NCI-H2107 treated with DMSO at 0.1 percent for 48 hours (cell line): ENCODE results near the gene SEPTIN8.

ENCODE experiments used
- DNase-seq: peaks from one replicate; lab custom pipeline; 2025; ENCODE audit not compliant: unreplicated experiment; lab: John Stamatoyannopoulos, UW

The SEPTIN8 gene

DNA sequence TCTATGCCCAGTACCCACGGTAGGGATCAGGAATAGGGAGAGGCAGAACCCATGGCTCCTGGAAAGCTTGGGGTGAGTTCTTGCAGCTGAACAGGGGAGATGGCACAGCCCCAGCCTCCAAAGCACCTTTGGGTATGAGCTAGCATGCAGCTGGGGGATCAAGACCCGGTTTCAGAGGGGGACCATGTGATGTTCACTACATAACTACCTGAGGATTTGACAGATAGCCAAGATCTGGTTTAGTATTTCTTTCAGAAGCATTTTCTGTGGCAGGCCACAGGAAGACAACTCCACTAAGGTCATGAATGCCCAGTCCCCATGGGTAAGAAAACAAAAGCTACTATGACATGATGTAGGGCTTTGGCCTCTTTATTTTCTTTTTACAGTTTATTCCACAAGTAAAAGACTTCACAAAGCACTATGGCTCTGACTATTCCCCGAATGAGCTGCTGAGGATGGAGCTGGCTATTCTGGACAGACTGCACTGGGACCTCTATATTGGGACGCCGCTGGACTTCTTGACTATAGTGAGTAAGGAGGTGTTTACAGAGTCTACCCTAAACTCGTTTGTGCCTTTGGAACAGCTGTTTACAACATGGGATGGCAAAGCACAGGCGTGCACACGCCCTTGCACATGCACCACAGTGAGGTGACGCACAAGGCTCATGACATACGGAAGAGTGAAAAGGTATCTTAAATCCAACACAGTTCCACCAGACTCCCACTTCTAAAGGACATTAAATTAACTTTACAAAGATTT, 26.4 kb downstream of the SEPTIN8 start:
- DNase-seq, result no peak

DNA sequence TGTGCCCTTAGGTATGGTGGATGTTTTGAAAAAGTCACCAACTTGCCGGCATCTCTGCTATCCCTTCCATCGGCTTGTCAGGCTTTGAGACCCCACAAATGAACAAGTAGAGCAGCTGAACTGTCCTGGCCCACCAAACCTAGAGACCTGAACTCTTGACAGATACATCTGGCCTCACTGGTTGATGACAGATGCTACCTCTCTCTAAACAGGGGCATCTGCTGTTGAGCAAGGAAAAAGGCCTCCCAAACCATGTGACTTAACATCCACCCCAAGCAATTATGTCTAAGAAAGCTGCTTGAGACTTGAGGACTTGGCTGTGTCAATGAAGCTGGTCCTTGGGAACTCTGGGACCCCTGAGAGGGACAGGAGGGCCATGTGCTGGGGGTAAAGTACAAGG, 27.5 kb downstream of the SEPTIN8 start:
- no peak for DNase-seq

DNA sequence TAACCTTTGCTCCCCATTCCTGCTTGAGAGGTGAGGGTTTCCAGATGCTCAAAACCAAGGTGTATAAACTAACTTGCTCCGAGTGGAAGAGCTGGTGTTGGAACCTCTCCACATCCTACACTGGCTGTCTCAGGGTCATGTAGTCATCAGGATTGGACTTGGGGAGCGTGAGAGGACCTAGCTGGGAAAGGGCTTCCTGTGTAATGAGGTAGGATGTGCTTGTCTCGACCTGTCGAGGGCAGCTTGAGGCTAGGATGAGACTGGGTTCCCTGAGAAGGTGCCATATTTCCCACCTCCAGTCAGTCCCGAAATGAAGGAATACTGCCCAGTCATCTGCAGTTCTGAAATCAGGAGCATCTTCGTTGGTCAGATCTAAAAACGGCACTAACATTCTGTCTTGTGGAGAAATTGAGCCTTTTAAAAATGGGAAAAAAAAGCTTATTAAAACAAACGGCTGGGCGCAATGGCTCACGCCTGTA, 28.5 kb downstream of the SEPTIN8 start:
- DNase-seq, result no peak

DNA sequence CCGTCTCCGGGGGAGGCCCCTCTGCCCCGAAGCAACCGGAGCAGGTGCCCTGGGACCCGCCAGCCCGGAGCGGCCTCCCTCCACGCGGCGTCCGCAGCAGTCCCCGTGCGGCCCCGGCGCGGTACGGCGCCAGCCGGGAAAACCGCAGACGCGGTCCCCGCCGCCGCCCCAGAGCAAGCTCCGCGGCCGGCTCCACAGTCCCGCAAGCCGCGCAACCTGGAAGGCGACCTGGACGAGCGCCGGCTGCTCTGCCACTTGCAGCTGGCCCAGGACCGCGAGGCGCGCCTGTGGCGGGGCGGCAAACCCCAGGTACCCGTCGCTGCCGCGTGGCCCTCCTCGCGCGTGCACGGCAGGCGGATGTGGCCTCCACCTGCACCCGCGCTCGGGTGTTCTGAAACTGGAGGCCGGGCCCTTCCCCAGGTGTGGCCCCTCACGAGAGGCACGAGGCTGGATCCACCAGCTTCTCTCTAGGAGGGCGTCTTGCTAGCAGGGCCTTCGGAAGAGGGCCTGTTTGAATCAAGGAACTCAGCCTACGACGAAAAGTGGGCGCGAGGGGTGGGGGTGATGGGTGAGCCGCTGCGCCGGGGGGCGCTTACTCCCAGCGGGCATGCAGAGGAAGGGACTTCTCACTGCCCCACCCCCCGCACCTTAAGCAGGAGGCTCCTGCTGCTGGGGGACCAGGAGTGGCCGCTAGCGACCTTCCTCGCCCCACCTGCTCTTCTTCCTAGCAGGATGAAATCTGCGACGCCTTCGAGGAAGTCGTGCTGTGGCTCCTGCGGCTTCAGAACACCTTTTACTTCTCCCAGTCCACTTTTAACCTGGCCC, 29.2 kb downstream of the SEPTIN8 start:
- no peak for DNase-seq

DNA sequence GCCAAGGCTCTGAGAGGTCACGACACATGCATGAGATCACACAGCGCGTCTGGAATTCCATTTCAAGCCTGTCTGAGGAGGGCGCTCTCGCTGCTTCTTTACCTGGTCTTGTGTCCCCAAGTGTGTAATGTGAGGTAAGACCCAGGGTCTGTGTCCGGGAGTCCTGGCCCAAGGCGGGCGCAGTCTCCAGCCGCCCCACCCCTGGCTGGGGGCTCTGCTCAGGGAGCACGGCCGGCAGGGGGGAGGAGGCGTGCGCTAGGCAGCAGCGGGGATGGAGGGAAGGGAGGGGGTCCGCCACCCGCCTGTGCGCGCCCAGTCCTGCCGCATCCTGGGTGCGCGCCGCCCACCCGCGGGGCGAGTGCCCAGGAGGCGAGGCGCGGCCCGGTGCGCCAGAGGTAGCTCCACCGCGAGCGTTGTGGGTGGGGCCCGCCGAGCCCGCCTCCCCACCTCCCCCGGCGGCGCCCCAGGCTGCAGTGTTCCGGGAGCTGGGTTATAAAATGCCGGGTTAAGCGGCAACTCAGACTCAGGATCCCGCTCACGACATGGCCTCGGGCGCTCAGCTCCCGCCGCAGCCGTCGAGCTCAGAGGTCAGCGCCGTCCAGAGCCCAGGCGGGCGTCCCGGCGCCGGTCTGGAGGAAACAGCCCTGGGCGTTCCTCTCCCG, 30.0 kb downstream of the SEPTIN8 start, which contains the start of gene CCNI2:
TSS of gene CCNI2 (plus strand) at position 473 of the 662 bp plus-strand sequence. CDS start at position 543, 70 bp downstream.
- DNase-seq, result no peak

DNA sequence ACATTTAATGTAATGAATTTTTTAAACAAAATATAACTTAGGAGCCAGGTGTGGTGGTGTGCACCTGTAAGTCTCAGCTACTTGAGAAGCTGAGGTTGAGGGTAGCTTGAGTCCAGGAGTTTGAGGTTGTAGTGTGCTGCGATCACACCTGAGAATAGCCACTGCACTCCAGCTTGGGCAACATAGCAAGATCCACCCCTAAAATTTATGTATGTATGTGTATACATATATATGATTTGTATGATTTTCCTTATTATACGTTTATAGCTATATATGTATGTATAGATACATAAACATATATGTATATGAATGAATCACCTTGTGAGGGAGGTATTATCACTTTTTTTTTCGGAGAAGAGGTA, 30.5 kb downstream of the SEPTIN8 start:
- no peak for DNase-seq

DNA sequence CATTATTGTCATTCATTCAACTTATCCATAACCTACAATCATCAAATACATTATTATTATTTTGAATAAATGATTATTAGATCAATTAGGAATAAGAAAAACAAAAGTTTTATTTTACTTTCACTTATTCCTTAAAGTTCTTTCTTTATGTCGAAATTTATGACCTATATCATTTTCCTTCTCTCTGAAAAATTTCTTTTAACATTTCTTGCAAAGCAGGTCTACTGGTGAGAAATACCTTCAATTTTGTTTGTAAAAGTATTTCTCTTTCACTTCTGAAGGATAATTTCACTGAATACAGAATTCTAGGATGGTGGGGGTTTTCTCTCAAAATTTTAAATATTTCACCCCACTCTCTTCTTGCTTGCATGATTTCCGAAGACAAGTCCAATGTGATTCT, 32.4 kb downstream of the SEPTIN8 start:
- no peak for DNase-seq

DNA sequence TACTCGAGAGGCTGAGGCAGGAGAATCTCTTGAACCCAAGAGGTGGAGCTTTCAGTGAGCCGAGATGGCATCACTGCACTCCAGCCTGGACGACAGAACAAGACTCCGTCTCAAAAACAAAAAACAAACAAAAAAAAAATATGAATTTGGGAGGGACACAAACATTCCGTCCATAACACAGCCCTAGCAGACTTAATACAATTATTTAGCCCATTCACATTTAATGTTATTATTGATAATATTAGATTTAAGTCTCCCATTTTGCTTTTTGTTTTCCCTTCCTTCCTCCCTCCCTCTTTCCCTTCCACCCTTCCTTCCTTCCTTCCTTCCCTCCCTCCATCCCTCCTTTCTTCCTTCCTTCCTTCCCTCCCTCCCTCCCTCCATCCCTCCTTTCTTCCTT, 34.4 kb downstream of the SEPTIN8 start:
- DNase-seq, result no peak

DNA sequence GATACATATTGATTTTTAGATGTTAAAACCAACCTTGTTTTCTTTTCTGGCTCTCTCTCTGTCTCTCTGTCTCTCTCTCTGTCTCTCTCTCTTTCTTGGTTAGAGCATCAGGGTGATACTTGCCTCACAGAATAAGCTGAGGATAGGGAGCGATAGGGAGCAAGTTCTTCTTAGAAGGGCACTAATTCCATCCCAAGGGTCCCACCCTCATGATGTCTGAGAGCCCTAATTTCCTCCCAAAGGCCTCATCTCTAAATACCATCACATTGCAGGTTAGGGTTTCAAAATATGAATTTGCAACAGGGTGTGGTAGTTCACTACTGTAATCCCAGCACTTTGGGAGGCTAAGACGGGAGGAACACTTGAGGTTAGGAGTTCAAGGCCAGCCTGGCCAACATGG, 34.9 kb downstream of the SEPTIN8 start:
- no peak for DNase-seq

DNA sequence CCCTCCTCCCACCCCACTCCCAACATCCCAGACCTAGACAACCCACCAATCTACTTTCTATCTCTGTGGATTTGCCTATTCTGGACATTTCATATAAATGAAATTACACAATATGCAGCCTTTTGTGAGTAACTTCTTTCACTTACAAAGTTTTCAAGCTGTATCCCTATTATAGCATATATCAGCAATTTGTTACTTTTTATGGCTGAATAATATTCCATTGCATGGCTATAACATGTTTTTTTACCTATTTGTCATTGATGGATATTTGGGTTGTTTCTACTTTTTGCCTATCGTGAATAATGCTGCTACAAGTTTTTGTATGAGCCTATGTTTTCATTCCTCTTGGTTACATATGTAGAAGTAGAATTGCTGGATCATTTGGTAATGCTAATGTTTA, 37.8 kb downstream of the SEPTIN8 start:
- no peak for DNase-seq

DNA sequence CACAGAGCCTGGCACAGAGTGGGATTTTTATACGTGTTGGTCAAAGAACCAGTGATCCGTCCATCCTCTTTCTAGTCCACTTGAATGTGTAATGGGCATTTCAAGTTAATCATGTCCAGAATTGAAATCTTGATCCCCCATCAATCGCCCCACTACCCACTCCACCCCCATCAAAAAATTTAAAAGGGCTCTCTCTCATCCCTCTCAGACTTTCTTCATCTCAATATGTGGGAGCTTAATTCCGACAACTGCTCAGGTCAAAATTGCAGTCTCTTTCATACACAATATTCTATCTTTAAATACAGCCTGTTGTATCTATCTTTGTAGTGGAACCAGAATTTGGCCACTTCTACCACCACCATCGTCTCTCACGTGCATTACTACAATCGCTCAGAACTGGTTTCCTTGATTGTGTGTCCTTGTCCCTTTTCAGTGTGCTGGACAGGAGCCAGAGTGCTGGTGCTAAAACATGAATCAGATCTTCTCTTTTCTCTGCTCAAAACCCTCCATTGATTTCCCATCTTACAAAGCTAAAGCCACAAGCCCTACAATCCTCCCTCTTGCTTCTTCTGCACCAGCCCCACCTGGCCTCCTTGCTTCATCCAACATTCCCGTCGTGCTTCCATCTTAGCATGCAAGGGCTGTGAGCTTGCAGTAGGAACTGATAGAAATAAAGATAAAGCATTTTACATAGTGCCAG, 38.9 kb downstream of the SEPTIN8 start:
- DNase-seq, result no peak

DNA sequence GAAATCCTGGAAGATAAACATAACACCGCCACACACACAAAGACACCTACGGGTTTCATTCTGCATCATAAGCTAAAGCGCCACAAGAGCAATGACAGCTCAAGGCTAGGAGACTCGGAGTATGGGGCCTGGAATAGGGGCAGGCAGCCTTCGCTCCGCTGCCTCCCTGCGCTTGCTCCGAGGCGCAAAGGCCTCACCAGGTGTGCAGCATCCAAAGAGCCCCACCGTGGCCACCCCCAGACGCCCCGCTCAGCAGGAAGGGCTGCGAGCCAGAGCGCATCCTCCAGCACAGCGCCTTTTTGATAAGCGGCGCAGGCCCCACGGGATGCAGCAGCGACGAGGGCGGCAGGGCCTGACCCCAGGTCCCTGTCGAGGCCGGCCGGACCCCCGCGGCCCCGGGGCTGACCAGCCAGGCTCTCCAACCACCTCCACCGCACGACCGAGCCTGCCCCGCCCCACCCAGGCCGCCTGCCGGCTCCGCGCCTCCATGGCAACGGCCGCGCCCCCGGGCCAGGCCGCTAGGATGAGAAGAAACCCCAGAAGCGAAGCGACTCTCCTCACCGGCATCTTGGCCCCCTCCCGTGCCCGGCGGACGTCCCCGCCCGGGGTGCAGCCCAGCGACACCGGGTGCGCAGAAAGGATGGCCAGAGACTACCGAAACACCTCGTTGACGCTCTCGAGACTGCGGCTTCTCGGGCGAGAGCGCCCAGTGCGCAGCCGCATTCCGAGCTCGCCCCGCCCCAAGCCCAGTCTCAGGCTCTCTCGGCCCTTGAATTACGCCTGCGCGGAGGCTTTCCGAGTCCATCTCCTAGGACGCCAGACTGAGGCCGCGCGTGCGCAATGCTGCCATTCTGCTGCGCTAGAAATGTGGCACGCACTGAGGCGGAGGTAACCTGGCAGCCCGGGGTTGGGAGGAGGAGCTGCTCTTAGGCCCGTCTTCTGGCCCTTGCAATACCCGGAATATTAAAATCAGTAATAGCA, 39.9 kb downstream of the SEPTIN8 start, which contains the start of gene KIF3A:
TSS of gene KIF3A (minus strand) at position 694 of the 981 bp plus-strand sequence. CDS start at position 567, 127 bp downstream.
- peak; percentile 83 for DNase-seq

DNA sequence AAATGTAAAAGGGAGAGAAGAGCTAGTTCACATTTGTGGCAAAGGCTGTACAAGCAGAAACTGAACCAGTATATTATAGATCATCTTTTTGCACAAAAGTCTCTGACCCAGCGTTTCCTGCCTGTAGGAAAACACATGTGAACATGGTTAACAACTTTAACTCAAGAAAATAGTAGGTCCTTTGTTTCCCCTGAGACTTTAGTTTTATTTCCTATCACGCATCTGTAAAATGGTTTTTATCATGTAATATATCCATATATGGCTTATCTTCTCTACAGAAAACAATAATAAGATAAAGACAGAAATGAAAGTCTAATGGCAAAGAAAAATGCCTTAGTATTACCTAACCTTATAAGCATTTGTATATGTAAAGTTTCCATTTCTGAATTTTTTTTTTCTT, 42.4 kb downstream of the SEPTIN8 start:
- DNase-seq, result no peak

DNA sequence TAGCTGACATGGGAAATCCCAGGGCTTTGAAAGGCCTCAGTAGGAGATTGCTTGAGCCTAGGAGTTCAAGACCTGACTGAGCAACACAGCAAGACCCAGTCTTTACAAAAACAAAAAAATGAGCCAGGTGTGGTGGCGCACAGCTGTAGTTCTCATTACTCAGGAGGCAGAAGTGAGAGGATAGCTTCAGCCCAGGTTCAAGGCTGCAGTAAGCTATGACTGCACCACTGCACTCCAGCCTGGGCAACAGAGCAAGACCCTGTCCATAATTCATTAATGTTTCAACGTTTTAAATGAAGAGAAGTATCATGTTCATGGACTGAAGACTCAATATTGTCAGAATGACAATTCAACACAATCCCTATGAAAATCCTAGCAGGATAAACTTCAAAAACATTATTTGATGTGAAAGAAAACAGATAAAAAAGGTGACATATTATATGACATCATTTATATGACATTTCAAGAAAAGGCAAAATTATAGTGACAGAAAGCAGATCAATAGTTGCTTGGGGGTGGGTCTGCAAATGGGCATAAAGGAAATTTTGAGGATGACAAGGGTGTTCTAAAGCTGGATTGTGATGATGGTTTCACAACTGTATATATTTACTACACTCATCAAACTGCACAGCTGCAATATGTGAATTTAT, 43.4 kb downstream of the SEPTIN8 start:
- no peak for DNase-seq

DNA sequence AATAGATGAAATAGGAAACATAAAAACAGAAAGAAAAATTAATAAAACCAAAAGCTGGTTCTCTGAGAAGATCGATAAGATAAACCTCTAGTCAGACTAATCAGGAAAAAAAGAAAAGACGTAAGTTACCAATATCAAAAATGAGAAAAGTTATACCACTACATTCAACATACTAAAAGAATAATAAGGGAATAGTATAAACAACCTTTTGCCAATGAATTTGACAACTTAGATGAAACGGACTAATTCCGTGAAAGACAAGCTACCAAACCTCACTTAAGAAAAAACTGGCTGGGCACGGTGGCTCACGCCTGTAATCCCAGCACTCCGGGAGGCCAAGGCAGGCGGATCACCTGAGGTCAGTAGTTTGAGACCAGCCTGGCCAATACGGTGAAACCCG, 47.1 kb downstream of the SEPTIN8 start:
- DNase-seq, result no peak

DNA sequence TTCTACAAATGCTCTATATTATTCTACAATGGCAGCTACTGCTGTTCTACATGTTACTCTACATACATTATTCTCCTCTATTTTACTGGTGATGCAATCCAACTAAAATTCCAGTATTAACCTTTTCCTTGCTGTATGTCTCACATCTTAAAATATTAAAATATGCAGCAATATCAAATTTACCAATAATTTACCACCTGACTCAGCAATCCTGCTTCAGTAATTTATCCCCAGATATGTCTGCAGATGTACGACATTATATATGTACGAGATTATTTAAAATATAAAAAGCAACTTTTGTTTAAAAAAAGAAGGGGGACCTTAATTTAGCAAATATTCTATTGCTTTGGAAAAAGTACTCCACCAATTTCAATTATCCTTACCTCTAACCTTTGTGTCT, 51.3 kb downstream of the SEPTIN8 start:
- DNase-seq, result no peak

DNA sequence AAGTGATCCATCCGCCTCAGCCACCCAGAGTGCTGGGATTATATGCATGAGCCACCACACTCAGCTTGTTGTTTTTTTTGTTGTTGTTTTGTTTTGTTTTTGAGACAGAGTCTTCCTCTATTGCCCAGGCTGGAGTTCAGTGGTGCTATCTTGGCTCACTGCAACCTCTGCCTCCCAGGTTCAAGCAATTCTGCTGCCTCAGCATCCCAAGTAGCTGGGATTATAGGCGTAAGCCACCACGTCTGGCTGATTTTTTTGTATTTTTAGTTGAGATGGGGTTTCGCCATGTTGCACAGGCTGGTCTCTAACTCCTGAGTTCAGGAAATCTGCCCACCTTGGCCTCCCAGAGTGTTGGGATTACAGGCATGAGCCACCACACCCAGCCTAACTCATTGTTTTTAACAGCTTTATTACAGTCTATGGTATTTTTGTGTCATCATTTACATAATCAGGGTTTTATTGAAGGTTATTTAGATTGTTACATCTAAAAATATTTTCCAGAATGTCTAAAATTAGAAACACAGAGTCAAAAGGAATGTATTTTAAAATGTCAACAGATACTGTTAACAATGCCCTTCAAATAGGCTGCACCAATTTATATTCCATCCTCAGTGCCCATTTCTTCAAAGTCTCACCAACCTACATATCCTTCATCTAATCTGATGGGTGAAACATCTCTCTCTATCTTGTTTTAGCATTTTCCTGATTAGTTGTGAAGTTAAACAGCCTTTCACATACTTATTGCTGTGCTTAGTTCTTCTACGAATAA, 58.3 kb downstream of the SEPTIN8 start:
- DNase-seq, result no peak

DNA sequence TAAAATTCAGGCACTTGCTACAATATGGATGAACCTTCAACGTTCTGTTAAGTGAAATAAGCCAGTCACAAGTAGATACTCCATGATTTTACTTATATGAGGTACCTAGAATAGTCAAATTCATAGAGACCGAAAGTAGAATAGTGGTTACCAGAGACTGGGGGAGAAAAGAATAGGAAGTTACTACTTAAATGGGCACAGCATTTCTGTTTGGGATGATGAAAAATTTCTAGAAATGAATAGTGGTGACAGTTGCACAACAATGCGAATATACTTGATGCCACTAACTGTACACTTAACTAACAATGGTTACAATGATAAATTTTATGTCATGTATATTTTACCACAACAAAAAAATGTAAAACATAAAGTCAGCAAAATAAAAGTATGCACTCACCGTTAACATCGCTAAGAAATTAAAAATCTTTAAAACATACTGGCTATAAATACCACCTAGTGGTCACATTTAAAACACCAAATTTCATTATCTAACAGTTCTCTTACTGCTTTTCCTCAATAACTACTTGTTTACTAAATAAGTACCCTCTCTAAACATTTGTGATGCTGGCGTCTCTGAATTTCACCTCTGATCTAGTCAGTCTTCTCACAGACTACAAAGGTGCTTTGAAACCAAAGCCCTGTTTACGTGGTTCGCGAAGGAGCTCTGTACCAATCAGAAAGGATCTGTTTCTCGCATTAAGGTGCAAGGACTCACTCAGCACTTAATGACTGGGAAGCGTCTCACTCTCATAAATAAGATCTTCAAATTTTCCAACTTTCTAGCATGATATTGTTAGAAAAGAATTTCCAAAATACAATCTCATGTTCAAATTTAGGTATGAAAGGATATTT, 62.4 kb downstream of the SEPTIN8 start:
- DNase-seq, result peak; percentile 4
